Measurements from ENCODE around the gene SNED1.

GRCh38 chr2:241064802-241065354 lies 66.5 kb downstream of the SNED1 start:
- TF ChIP-seq, protein P1, sequence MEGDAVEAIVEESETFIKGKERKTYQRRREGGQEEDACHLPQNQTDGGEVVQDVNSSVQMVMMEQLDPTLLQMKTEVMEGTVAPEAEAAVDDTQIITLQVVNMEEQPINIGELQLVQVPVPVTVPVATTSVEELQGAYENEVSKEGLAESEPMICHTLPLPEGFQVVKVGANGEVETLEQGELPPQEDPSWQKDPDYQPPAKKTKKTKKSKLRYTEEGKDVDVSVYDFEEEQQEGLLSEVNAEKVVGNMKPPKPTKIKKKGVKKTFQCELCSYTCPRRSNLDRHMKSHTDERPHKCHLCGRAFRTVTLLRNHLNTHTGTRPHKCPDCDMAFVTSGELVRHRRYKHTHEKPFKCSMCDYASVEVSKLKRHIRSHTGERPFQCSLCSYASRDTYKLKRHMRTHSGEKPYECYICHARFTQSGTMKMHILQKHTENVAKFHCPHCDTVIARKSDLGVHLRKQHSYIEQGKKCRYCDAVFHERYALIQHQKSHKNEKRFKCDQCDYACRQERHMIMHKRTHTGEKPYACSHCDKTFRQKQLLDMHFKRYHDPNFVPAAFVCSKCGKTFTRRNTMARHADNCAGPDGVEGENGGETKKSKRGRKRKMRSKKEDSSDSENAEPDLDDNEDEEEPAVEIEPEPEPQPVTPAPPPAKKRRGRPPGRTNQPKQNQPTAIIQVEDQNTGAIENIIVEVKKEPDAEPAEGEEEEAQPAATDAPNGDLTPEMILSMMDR (optimal IDR thresholded peaks at IDR 0.05 in 1 of 3, IDR thresholded peaks at IDR 0.05 in 1 of 3, conservative IDR thresholded peaks at IDR 0.05 in 1 of 3; ENCODE audit: extremely low read depth in 1 of 3, insufficient read depth in 2 of 3, low read length in 3 of 3) = no peak
- TF ChIP-seq EZH2 (IDR thresholded peaks at IDR 0.05; ENCODE audit: low read length) = no peak
